Measurements from ENCODE around the gene SLC7A14.
"Not testable (repeated sequence)": the region's sequence is repeated elsewhere in the genome, so short reads cannot be mapped to it uniquely, and the experiment has no call there.

The SLC7A14 gene

GRCh38 chr3:170589113-170589512 lies 3.2 kb upstream of the SLC7A14 start:
- DNase-seq: peak; percentile 17

GRCh38 chr3:170585008-170585936 lies 603 bp downstream of the SLC7A14 start:
- DNase-seq: no peak

DNA sequence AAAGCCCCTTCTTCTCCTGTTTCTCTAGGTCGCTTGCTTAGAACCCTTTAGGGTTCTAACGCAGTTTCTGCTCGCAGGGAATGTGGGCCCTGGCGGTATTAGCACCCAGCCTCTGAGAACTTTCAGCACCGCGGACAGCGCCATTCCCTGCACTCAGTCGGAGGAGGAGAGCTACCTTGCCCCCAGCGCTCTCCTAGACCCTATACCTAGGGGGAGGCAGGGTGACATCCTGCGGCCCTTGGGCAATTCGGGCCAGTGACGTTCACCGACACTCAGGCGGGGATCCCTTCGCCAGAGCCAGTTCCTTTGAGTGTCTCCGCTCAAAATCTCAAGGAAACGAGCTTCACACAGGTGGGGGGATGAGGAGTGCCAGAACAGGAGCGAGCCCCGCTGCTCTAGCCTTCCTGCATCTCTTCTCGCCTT lies 1.3 kb downstream of the SLC7A14 start:
- DNase-seq: peak; percentile 72

DNA sequence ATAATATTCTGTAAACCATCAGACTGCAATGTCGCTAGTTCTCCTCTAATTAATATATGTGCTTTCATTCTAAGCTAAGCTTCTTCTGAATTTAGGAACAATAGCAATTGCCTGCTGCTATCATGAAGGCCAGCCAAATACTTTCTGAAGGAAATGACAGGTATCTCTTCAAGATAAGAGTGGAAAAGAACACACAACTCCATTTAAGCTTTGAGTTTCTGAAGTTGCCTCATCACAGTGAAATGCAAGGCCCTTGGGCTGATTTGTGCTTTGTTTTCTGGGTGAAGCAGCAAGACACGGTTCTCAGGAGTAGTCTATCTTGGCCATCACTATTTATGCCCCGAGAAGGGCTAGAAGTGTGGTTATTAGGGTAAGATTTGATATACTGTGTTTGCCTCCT lies 6.2 kb downstream of the SLC7A14 start:
- no peak for DNase-seq

GRCh38 chr3:170572665-170573253 lies 13.1 kb downstream of the SLC7A14 start:
- DNase-seq: no peak

DNA sequence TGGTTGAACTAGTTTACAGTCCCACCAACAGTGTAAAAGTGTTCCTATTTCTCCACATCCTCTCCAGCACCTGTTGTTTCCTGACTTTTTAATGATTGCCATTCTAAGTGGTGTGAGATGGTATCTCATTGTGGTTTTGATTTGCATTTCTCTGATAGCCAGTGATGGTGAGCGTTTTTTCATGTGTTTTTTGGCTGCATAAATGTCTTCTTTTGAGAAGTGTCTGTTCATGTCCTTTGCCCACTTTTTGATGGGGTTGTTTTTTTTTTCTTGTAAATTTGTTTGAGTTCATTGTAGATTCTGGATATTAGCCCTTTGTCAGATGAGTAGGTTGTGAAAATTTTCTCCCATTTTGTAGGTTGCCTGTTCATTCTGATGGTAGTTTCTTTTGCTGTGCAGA lies 18.3 kb downstream of the SLC7A14 start:
- not testable (repeated sequence) for DNase-seq

GRCh38 chr3:170566413-170566812 lies 19.5 kb downstream of the SLC7A14 start:
- DNase-seq: no peak

DNA sequence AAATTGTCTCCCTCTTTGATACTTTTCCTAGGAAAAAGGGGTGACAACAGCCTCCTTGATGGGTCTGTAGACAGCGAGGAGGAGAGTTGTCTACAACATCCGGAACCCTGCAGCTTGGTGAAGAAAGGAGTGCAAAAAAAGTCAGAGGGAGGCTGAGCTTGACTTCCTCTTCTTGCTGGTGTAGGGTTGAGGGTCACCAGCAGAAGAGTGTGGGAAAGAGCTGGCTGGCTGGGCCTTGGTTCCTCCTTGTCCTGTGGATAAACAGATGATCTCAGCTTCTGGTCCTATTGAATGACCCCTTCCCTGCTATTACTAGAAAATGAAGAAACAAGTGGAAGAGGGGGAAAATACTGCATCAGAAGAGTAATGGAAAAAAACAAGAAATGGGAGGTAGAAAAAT lies 20.4 kb downstream of the SLC7A14 start:
- DNase-seq: no peak

DNA sequence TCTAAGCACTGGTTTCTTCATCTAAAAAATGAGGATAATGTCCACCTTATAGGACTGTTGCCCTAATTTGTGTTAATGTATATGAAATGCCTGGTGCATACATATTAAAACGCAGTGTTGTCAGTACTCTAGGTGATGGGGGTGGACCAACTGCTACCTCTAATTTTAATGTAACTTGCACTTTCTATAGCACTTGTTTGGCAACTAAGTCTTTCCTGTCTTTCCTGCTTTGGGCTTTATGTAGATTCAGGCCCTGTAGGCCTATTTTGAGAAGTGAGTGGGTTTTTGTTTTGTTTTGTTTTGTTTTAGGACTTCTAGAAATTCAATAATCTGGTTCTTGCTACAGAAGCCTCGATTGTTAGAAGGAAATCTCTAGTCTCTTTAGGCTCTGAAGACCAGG lies 21.2 kb downstream of the SLC7A14 start:
- no peak for DNase-seq

DNA sequence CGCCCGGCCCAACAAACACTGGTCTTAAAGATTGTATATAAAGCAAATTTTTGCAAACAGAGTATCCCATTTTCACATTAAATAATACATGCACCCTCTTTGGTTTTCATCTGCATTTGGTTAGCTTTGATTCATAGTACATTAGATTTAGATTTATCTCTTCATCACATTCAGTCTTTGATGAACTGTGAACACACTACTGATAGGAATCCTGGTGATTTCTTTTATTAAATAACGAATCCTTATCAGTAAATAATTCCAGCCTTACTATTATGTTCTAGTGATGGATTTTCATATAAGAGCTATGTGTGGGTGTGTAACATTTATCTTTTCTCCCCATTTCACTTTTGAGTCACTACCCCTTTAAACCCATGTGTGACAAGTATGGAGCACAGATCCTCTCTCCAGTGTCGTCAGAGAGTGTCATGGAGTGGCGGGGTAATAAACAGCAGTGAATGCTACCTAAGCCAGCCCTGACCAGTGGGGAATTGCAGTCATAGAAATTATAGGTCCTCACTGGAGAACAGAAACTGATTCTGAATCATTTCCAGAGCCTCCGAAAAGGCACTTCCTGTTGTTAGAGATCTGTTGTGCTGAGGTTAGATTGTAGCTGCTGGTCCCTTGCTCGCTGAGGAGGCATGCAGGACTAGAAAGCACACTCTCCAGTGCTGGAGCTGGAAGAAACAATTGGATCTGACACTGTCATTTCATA lies 22.0 kb downstream of the SLC7A14 start:
- no peak for DNase-seq

- DNase-seq: peak; percentile 8
Observed at GRCh38 chr3:170562080-170562479, 23.8 kb downstream of the SLC7A14 start.

DNA sequence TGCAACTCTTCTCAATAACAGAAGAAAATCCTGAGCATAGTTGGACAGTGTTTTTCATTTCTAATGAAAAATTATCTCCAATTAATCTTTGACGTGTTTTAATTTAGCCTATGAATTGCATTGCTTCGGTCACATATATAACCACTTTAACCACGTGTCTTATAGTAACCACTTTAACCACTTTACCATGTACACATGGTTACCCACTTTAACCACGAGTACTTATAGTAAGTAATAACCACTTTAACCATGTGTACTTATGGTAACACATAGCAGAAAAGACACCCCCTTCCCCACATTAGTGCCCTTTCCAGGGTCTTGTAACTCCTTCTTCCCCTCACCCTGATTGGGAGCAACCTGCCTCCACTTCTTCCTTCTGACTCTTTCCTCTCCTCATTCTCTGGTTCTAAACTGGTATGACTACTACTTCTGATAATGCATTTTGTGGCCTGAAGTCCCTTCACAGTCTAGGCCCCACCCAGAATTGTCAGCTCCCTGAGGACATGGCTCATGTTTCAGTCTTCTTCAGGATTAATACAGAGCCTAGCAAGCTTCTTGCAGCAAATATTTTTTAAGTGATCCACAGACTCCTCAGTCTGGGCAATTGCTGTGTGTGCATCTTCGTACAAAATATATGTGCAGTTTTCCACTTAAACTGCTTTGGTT lies 25.0 kb downstream of the SLC7A14 start:
- peak; percentile 13 for DNase-seq

- no peak for DNase-seq
Observed at GRCh38 chr3:170560296-170560695, 25.6 kb downstream of the SLC7A14 start.

DNA sequence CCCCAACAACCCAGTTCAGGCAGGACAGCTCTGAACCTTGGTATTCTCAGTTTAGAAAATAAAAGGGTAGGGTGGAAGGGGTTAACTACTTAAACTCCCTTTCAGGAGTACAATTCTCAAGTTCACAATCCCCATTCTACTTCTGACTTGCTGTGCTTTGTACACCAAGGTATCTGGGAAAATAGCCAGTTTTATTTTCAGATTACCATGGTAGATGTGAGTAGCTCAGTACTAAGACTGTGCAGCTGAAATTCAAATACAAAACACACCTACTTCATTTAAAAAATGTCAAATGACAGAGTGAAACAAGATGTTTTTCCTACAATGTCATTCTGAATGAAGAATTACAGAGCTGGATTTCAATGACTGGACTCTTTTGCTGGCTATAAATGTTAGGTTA lies 27.4 kb downstream of the SLC7A14 start:
- no peak for DNase-seq

GRCh38 chr3:170555329-170555728 lies 30.5 kb downstream of the SLC7A14 start:
- no peak for DNase-seq

DNA sequence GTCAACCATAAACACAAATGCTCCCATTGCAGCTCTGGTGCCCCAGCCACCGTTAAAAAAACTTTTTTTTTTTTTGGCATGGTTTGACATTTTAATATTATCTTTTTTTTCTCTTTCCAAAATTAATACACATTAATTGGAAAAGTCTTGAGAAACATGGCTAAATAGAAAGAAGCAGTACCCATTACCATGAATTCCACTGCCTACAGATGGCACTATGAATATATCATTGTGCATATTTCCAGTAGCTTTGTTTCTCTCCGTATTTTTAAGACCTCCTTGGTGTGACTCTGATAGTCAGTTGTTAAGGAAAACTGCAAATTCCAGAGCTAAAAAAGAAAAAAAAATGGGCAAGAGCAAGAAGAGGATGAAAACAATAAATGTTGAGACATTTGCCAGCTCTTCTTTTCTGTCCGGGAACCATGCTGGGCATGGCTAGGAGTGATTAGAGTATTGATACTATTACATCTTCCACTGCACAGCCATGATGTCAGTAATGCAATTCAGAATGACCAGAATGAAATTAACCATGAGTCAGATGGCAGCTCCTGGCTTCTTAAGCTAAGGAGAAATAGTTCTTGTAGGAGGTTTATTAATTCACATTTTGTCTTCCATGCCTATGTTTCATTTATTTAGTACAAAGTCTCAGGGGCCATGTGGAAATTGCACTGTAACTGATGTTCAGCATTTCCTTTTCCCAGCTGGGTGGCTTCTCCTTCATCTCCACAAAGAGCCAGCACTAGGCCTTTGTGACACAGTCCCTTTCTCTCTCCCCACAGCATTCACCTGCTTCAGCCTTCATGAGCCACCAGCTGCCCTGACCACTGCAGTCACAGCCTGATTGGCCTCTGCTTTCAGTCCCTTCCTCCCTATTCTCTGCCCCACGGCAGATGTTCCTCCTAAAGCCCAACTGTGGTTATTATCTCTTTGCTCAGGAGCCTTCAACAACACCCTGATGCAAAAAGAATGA lies 31.8 kb downstream of the SLC7A14 start:
- peak; percentile 7 for DNase-seq

GRCh38 chr3:170551252-170551651 lies 34.6 kb downstream of the SLC7A14 start:
- no peak for DNase-seq

- no peak for DNase-seq
Observed at GRCh38 chr3:170542704-170543103, 43.2 kb downstream of the SLC7A14 start.

GRCh38 chr3:170539897-170540296 lies 46.0 kb downstream of the SLC7A14 start:
- no peak for DNase-seq

DNA sequence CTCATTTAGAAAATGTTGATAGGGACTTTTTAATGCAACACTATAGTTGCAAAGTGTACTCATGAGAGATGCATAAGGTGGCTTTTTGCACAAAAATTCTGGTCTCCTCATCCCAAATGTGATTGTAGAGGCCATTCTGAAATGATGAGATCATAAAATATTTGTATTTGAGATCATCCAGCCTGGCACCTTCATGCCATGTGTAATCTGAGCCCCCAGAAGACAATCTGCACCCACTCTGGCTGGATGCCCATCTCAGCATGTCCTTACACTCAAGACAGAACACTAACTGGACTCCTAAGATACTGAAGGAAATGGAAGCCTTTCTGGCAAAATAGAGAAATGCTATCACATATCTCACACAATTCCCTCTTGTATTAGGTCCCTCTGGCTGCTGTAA lies 49.2 kb downstream of the SLC7A14 start:
- DNase-seq: no peak

GRCh38 chr3:170534227-170534626 lies 51.6 kb downstream of the SLC7A14 start:
- DNase-seq: no peak

GRCh38 chr3:170532573-170532972 lies 53.3 kb downstream of the SLC7A14 start:
- DNase-seq: no peak
